ENCODE results near the gene ARMC7.

Gene ARMC7

DNA sequence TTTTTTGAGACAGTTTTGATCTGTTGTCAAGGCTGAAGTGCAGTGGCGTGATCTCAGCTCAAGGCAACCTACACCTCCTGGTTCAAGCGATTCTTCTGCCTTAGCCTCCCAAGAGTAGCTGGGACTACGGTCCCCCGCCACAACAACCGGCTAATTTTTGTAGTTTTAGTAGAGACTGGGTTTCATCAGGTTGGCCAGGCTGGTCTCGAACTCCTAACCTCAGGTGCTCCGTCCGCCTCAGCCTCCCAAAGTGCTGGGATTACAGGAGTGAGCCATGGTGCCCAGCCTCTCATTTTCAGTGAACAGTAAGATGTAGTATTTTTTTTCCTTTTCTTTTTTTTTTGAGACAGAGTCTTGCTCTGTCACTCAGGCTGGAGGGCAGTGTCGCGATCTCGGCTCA lies 65.2 kb downstream of the ARMC7 start:
- CTCF ChIA-PET, result interaction anchor here (1.3 to 13.2 kb wide), 3 partner anchors 22 to 60 kb away, joined by 6 to 156 read pairs (median 7); no protein-coding TSS in a partner anchor
- Histone ChIP-seq H3K4me1 (ENCODE audit: control extremely low read depth in 1 of 4, control insufficient read depth in 4 of 4, insufficient read depth in 4 of 4, low read length in 3 of 4) (peaks cover 0 to 3% (median under 1%) of the 10 kb centered on the region in 4 experiments), H3K9me3 (ENCODE audit: control extremely low read depth in 1 of 5, control insufficient read depth in 4 of 5, insufficient read depth in 2 of 5, low read depth in 1 of 5, low read length in 4 of 5) (no peaks in the 10 kb centered on the region), H3K27me3 (replicated peaks in 2 of 5; ENCODE audit: control insufficient read depth in 4 of 5, insufficient read depth in 5 of 5, low read length in 4 of 5) (no peaks in the 10 kb centered on the region), H3K36me3 (ENCODE audit: control insufficient read depth in 4 of 4, insufficient read depth in 4 of 4, low read length in 3 of 4) (peaks cover 14 to 65% (median 42%) of the 10 kb centered on the region in 4 experiments), H3K4me3 (ENCODE audit: control insufficient read depth in 1 of 7, extremely low read depth in 1 of 7, insufficient read depth in 4 of 7, low read depth in 2 of 7, low read length in 6 of 7) (no peak overlapping the region), H3K27ac (ENCODE audit: insufficient read depth in 1 of 2, low read depth in 1 of 2, low read length in 2 of 2, poor library complexity in 1 of 2, severe bottlenecking in 2 of 2) (no peak overlapping the region)
- POLR2A ChIA-PET, result interaction anchor here (1.1 kb wide), 1 partner anchor 9 kb away, joined by 3 read pairs; no protein-coding TSS in a partner anchor
- 95% methylated on average over 7 of the region's 11 CpGs for WGBS (ENCODE audit: insufficient coverage)
- no peak for DNase-seq

DNA sequence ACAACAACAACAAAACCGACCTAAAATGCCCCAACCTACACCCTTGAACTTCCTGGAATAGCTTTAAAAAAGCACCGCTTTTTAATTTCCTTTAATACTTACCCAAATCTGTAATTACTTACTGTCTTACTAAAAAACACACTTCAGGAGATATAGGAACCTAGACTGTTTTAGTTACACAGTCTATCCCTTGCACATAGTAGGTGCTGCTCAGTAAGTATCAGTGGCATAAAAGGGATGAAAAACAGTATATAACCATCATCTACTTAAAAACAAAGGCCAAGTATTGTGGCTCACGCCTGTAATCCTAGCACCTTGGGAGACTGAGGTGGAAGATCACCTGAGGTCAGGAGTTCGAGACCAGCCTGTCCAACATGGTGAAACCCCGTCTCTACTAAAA lies 66.9 kb downstream of the ARMC7 start:
- no peak for DNase-seq
- WGBS (ENCODE audit: insufficient coverage), result 90% methylated on average over 4 of the region's 5 CpGs
- H3K4me3 ChIP-seq (ENCODE audit: control insufficient read depth in 1 of 7, extremely low read depth in 1 of 7, insufficient read depth in 4 of 7, low read depth in 2 of 7, low read length in 6 of 7), result no peak overlapping the region
- no peak overlapping the region for H3K27ac ChIP-seq (ENCODE audit: insufficient read depth in 1 of 2, low read depth in 1 of 2, low read length in 2 of 2, poor library complexity in 1 of 2, severe bottlenecking in 2 of 2)
- POLR2A ChIA-PET, result no interaction called here
- H3K27me3 ChIP-seq (replicated peaks in 2 of 5; ENCODE audit: control insufficient read depth in 4 of 5, insufficient read depth in 5 of 5, low read length in 4 of 5), result no peaks in the 10 kb centered on the region
- peaks cover 8 to 16% (median 13%) of the 10 kb centered on the region in 4 experiments for H3K4me1 ChIP-seq (ENCODE audit: control extremely low read depth in 1 of 4, control insufficient read depth in 4 of 4, insufficient read depth in 4 of 4, low read length in 3 of 4)
- CTCF ChIA-PET, result interaction anchor here (0.7 to 13.2 kb wide), 4 partner anchors 12 to 62 kb away, joined by 3 to 156 read pairs (median 8); no protein-coding TSS in a partner anchor
- no peaks in the 10 kb centered on the region for H3K9me3 ChIP-seq (ENCODE audit: control extremely low read depth in 1 of 5, control insufficient read depth in 4 of 5, insufficient read depth in 2 of 5, low read depth in 1 of 5, low read length in 4 of 5)
- peaks cover 11 to 60% (median 43%) of the 10 kb centered on the region in 4 experiments for H3K36me3 ChIP-seq (ENCODE audit: control insufficient read depth in 4 of 4, insufficient read depth in 4 of 4, low read length in 3 of 4)

- ChIA-PET CTCF (interaction anchor here (0.9 to 13.2 kb wide), 4 partner anchors 22 to 119 kb away, joined by 3 to 156 read pairs (median 4); no protein-coding TSS in a partner anchor), POLR2A (no interaction called here)
- WGBS (ENCODE audit: insufficient coverage), result 100% methylated on average over 2 of the region's 6 CpGs
- H3K4me1 ChIP-seq (ENCODE audit: control extremely low read depth in 1 of 4, control insufficient read depth in 4 of 4, insufficient read depth in 4 of 4, low read length in 3 of 4), result peaks cover 10 to 19% (median 14%) of the 10 kb centered on the region in 4 experiments
- no peak overlapping the region for H3K4me3 ChIP-seq (ENCODE audit: control insufficient read depth in 1 of 7, extremely low read depth in 1 of 7, insufficient read depth in 4 of 7, low read depth in 2 of 7, low read length in 6 of 7)
- DNase-seq, result no peak
- no peak overlapping the region for H3K27ac ChIP-seq (ENCODE audit: insufficient read depth in 1 of 2, low read depth in 1 of 2, low read length in 2 of 2, poor library complexity in 1 of 2, severe bottlenecking in 2 of 2)
- no peaks in the 10 kb centered on the region for H3K9me3 ChIP-seq (ENCODE audit: control extremely low read depth in 1 of 5, control insufficient read depth in 4 of 5, insufficient read depth in 2 of 5, low read depth in 1 of 5, low read length in 4 of 5)
- H3K36me3 ChIP-seq (ENCODE audit: control insufficient read depth in 4 of 4, insufficient read depth in 4 of 4, low read length in 3 of 4), result peaks cover 11 to 49% (median 38%) of the 10 kb centered on the region in 4 experiments
- H3K27me3 ChIP-seq (replicated peaks in 2 of 5; ENCODE audit: control insufficient read depth in 4 of 5, insufficient read depth in 5 of 5, low read length in 4 of 5), result no peaks in the 10 kb centered on the region
Observed at GRCh38 chr17:75178453-75178852, 68.7 kb downstream of the ARMC7 start.

Data from common myeloid progenitor, CD34-positive (primary cell).